ENCODE data around the gene OTX2. TPM values are rescaled to one million over a fixed set of nuclear protein-coding genes. Genes with fewer than 3 reads are reported as not detected.

OTX2 gene
- polyA plus RNA-seq, 3 donors: not detected

- H3K27ac ChIP-seq (ENCODE audit: low read depth in 1 of 2, low read length in 2 of 2): no peak overlapping the region
- no peak overlapping the region for H3K4me3 ChIP-seq (replicated peaks in 1 of 3; ENCODE audit: low read depth in 2 of 3, low read length in 3 of 3)
- no peaks in the 10 kb centered on the region for H3K4me1 ChIP-seq (ENCODE audit: control insufficient read depth in 1 of 2, insufficient read depth in 2 of 2, low read length in 2 of 2)
- 13% methylated on average over 28 of the region's 33 CpGs for WGBS (ENCODE audit: insufficient coverage)
- intact Hi-C loops (cut with micrococcal nuclease): no loop called here
- Mint-ChIP-seq H3K9me3 (peaks cover 0 to 48% (median 34%) of the 10 kb centered on the region in 7 donors), H3K4me1 (peaks cover 2% of the 10 kb centered on the region), H3K4me3 (peak overlapping the region in 1 of 2 donors; percentile 71), H3K36me3 (peaks cover under 1 to 2% of the 10 kb centered on the region in 2 donors), H3K27ac (no peak overlapping the region), H3K27me3 (ENCODE audit: low read depth in 3 of 3) (peaks cover 71 to 80% (median 72%) of the 10 kb centered on the region in 3 donors)
- H3K9me3 ChIP-seq (replicated peaks in 1 of 2; ENCODE audit: control insufficient read depth in 1 of 2, insufficient read depth in 1 of 2, low read length in 2 of 2): peaks cover 13 to 55% of the 10 kb centered on the region in 2 donors
- H3K79me2 ChIP-seq (ENCODE audit: insufficient read depth, low read length): no peaks in the 10 kb centered on the region
- peaks cover 69 to 77% of the 10 kb centered on the region in 2 donors for H3K27me3 ChIP-seq (ENCODE audit: control insufficient read depth in 2 of 2, insufficient read depth in 2 of 2, low read length in 2 of 2)
- no peak overlapping the region for H2AFZ ChIP-seq (ENCODE audit: insufficient read depth, low read depth, low read length, poor library complexity, severe bottlenecking)
- H3K9ac ChIP-seq (ENCODE audit: insufficient read depth, low read length, poor library complexity, severe bottlenecking): no peak overlapping the region
- no peak overlapping the region for H3K4me2 ChIP-seq (replicated peaks; ENCODE audit: extremely low read depth, low read length, poor library complexity, severe bottlenecking)
- no peak for TF ChIP-seq CTCF (IDR thresholded peaks at IDR 0.05)
- no peaks in the 10 kb centered on the region for H3K36me3 ChIP-seq (replicated peaks in 1 of 2; ENCODE audit: control insufficient read depth in 1 of 2, insufficient read depth in 2 of 2, low read length in 2 of 2)
- no peaks in the 10 kb centered on the region for H4K20me1 ChIP-seq (ENCODE audit: insufficient read depth, low read length)
- DNase-seq: no peak
Observed at GRCh38 chr14:56794088-56794556, 16.2 kb downstream of the OTX2 start.

GRCh38 chr14:56789955-56790354 is 20.3 kb downstream of the OTX2 start:
- Histone ChIP-seq H3K36me3 (replicated peaks in 1 of 2; ENCODE audit: control insufficient read depth in 1 of 2, insufficient read depth in 2 of 2, low read length in 2 of 2) (no peaks in the 10 kb centered on the region), H3K79me2 (ENCODE audit: insufficient read depth, low read length) (no peaks in the 10 kb centered on the region), H3K9me3 (replicated peaks in 1 of 2; ENCODE audit: control insufficient read depth in 1 of 2, insufficient read depth in 1 of 2, low read length in 2 of 2) (peaks cover 11 to 20% of the 10 kb centered on the region in 2 donors), H3K4me3 (replicated peaks in 1 of 3; ENCODE audit: low read depth in 2 of 3, low read length in 3 of 3) (no peak overlapping the region), H4K20me1 (ENCODE audit: insufficient read depth, low read length) (no peaks in the 10 kb centered on the region), H3K4me2 (replicated peaks; ENCODE audit: extremely low read depth, low read length, poor library complexity, severe bottlenecking) (no peak overlapping the region), H2AFZ (ENCODE audit: insufficient read depth, low read depth, low read length, poor library complexity, severe bottlenecking) (no peak overlapping the region), H3K9ac (ENCODE audit: insufficient read depth, low read length, poor library complexity, severe bottlenecking) (no peak overlapping the region), H3K27me3 (ENCODE audit: control insufficient read depth in 2 of 2, insufficient read depth in 2 of 2, low read length in 2 of 2) (peaks cover 42% of the 10 kb centered on the region in 2 donors), H3K4me1 (ENCODE audit: control insufficient read depth in 1 of 2, insufficient read depth in 2 of 2, low read length in 2 of 2) (no peaks in the 10 kb centered on the region), H3K27ac (ENCODE audit: low read depth in 1 of 2, low read length in 2 of 2) (no peak overlapping the region)
- no peak overlapping the region for H3K4me3 Mint-ChIP-seq
- intact Hi-C loops (cut with micrococcal nuclease): no loop called here
- no peak overlapping the region for H3K27ac Mint-ChIP-seq
- no peaks in the 10 kb centered on the region for H3K36me3 Mint-ChIP-seq
- 100% methylated on average over 1 of the region's 1 CpG for WGBS (ENCODE audit: insufficient coverage)
- DNase-seq: no peak
- H3K27me3 Mint-ChIP-seq (ENCODE audit: low read depth in 3 of 3): peaks cover 37 to 43% (median 38%) of the 10 kb centered on the region in 3 donors
- H3K9me3 Mint-ChIP-seq: peaks cover 0 to 25% (median 18%) of the 10 kb centered on the region in 7 donors
- no peaks in the 10 kb centered on the region for H3K4me1 Mint-ChIP-seq
- no peak for TF ChIP-seq CTCF (IDR thresholded peaks at IDR 0.05)

All from CD14-positive monocyte (primary cell).